SK-N-SH treated with all-trans-retinoic acid at 6 μM for 48 hours (cell line): ENCODE data around the gene CRACR2B.

ENCODE experiments used
- ATAC-seq: fragments of 200-7000 bp; cut with Tn5 transposase; 3 replicates; pipeline ENCODE4 v1.9.1; 2020; ENCODE audit warnings: mild to moderate bottlenecking, moderate library complexity
- BACH2 ChIP-seq: fragments of 250-450 bp; sonication (Bioruptor Pico); IDR thresholded peaks from 2 replicates; pipeline ENCODE4 v1.9.0; 2021; ENCODE audit warnings: mild to moderate bottlenecking, borderline replicate concordance
- CSDC2 ChIP-seq: fragments of 250-450 bp; sonication (Bioruptor Pico); IDR thresholded peaks from 2 replicates; pipeline ENCODE4 v1.5.0; 2020; ENCODE audit warnings: mild to moderate bottlenecking, moderate library complexity
- ESRRG ChIP-seq: fragments of 250-450 bp; sonication (Bioruptor Pico); IDR thresholded peaks from 2 replicates; pipeline ENCODE4 v1.6.1; 2021; ENCODE audit warnings: mild to moderate bottlenecking
- GLIS3 ChIP-seq: fragments of 250-450 bp; sonication (Bioruptor Pico); IDR thresholded peaks from 2 replicates; pipeline ENCODE4 v1.5.0; 2020; ENCODE audit warnings: mild to moderate bottlenecking, moderate library complexity
- ISL1 ChIP-seq: fragments of 250-450 bp; sonication (Bioruptor Pico); IDR thresholded peaks from 2 replicates; pipeline ENCODE4 v2.1.2; 2022; ENCODE audit warnings: mild to moderate bottlenecking, moderate library complexity
- PPARA ChIP-seq: fragments of 250-450 bp; sonication (Bioruptor Pico); IDR thresholded peaks from 2 replicates; pipeline ENCODE4 v1.5.0; 2020; ENCODE audit warnings: mild to moderate bottlenecking, borderline replicate concordance
- RARB ChIP-seq: fragments of 250-450 bp; sonication (Bioruptor Pico); IDR thresholded peaks from 2 replicates; pipeline ENCODE4 v1.8.0; 2021; ENCODE audit warnings: mild to moderate bottlenecking, moderate library complexity
- SNAI2 ChIP-seq: fragments of 250-450 bp; sonication (Bioruptor Pico); IDR thresholded peaks from 2 replicates; pipeline ENCODE4 v1.5.0; 2020; ENCODE audit warnings: mild to moderate bottlenecking, moderate library complexity
- TOX ChIP-seq: fragments of 250-450 bp; sonication (Bioruptor Pico); IDR thresholded peaks from 2 replicates; pipeline ENCODE4 v1.8.0; 2021; ENCODE audit warnings: mild to moderate bottlenecking, moderate library complexity, borderline replicate concordance
- ZFP3 ChIP-seq: fragments of 250-450 bp; sonication (Bioruptor Pico); IDR thresholded peaks from 2 replicates; pipeline ENCODE4 v1.5.0; 2020; ENCODE audit warnings: mild to moderate bottlenecking, moderate library complexity
- ZNF70 ChIP-seq: fragments of 450-650 bp; formaldehyde crosslinking; IDR thresholded peaks from 2 replicates; pipeline ENCODE4 v1.5.0; 2020; ENCODE audit warnings: mild to moderate bottlenecking, moderate library complexity
- ZNF8 ChIP-seq: fragments of 450-650 bp; formaldehyde crosslinking; IDR thresholded peaks from 2 replicates; pipeline ENCODE4 v1.5.0; 2020; ENCODE audit warnings: mild to moderate bottlenecking, moderate library complexity
- TF ChIP-seq, protein P1 (sequence below): fragments of 250-450 bp; sonication (Bioruptor Pico); IDR thresholded peaks from 2 replicates; pipeline ENCODE4 v1.8.0; 2021; ENCODE audit warnings: low read depth, mild to moderate bottlenecking, moderate library complexity, borderline replicate concordance
- TF ChIP-seq, protein P2 (sequence below): fragments of 250-450 bp; sonication (Bioruptor Pico); IDR thresholded peaks from 2 replicates; pipeline ENCODE4 v1.8.0; 2020; ENCODE audit warnings: mild to moderate bottlenecking, moderate library complexity, borderline replicate concordance
- TF ChIP-seq, protein P3 (sequence below): fragments of 250-450 bp; sonication (Bioruptor Pico); IDR thresholded peaks from 2 replicates; pipeline ENCODE4 v1.5.0; 2020; ENCODE audit warnings: mild to moderate bottlenecking, moderate library complexity
- TF ChIP-seq, protein P4 (sequence below): fragments of 250-450 bp; sonication (Bioruptor Pico); IDR thresholded peaks from 2 replicates; pipeline ENCODE4 v1.5.1; 2020; ENCODE audit warnings: low read depth, mild to moderate bottlenecking, moderate library complexity
- TF ChIP-seq, protein P5 (sequence below): fragments of 250-450 bp; sonication (Bioruptor Pico); IDR thresholded peaks from 2 replicates; pipeline ENCODE4 v1.5.1; 2021; ENCODE audit warnings: mild to moderate bottlenecking, moderate library complexity

The CRACR2B gene

DNA sequence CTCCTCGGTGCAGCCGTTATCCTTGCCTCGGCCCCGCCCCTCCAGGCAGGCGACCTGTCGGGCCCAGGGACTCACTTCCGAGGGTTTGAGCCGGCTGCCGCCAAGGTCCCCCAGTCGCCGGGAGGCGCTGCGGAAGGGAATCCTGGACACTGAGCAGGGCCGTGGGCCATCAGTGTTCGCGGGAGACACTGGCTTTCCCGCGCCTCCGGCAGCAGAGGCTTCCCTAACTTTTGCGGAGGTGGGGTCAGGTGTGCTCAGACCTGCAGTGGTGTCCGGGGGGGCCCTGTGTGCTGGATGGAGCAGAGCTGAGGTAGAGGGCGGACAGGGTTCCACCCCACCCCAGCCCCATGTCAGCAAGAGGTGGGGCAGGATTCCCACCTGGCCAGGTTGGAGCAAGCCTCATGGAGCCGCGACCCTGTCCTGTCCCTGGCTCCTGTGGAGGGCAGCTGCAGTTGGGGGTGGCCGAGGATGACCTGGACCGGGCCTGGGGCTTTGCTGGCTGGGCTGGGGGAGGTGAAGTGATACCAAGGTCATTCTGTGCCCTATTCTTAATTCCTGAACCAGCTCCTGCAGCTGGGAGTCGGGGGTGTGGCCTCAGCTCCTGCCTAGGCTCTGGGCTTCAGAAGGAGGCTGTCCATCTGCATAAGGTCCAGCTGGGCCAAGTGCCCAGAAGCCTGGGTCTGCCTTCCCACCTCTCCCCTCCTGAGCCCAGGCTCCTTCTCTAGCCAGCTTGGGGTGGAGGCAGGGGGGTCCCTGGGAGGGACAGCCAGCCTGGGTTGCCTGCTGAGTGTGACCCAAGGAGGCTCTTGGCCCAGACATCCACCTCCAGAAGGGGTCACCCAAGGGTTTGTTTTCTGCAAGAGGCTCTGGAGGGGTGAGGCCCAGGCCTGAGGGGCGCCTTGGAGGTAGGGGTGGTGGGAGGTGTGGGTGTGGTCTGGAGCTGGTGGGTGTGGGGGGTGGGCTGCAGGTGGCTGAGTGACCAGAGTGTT is 23.4 kb downstream of the CRACR2B start:
- peak; percentile 8 for ATAC-seq
- TF ChIP-seq, protein P1, sequence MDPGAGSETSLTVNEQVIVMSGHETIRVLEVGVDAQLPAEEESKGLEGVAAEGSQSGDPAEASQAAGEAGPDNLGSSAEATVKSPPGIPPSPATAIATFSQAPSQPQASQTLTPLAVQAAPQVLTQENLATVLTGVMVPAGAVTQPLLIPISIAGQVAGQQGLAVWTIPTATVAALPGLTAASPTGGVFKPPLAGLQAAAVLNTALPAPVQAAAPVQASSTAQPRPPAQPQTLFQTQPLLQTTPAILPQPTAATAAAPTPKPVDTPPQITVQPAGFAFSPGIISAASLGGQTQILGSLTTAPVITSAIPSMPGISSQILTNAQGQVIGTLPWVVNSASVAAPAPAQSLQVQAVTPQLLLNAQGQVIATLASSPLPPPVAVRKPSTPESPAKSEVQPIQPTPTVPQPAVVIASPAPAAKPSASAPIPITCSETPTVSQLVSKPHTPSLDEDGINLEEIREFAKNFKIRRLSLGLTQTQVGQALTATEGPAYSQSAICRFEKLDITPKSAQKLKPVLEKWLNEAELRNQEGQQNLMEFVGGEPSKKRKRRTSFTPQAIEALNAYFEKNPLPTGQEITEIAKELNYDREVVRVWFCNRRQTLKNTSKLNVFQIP, result no peak
- TF ChIP-seq TOX (no peak), ESRRG (CRISPR knock-in tag) (no peak), BACH2 (CRISPR knock-in tag) (no peak)

DNA sequence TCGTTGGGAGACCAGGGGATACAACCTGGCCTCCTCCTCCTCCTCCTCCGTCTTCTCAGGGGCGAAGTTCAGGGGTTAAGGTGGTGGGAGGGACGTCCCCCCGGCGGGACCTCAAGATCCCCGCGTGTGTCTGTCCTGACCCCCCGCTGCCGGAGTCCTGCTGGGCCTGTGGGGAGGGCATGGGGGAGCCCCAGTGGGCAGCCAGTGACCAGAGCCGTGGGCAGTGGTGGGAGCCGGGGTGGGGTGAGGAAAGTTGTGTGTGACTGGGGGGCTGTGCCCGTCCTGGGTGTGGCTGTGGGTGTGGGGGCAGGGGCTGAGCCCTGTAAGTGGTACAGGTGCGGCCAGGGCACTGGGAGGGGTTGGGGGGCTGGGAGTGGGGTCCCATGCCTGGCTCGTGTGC is 25.0 kb downstream of the CRACR2B start:
- TF ChIP-seq, protein P2, sequence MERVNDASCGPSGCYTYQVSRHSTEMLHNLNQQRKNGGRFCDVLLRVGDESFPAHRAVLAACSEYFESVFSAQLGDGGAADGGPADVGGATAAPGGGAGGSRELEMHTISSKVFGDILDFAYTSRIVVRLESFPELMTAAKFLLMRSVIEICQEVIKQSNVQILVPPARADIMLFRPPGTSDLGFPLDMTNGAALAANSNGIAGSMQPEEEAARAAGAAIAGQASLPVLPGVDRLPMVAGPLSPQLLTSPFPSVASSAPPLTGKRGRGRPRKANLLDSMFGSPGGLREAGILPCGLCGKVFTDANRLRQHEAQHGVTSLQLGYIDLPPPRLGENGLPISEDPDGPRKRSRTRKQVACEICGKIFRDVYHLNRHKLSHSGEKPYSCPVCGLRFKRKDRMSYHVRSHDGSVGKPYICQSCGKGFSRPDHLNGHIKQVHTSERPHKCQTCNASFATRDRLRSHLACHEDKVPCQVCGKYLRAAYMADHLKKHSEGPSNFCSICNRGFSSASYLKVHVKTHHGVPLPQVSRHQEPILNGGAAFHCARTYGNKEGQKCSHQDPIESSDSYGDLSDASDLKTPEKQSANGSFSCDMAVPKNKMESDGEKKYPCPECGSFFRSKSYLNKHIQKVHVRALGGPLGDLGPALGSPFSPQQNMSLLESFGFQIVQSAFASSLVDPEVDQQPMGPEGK (CRISPR knock-in tag), result no peak
- TF ChIP-seq PPARA (CRISPR knock-in tag) (no peak), CSDC2 (CRISPR knock-in tag) (no peak), GLIS3 (no peak), RARB (CRISPR knock-in tag) (no peak), ZNF70 (no peak), ISL1 (CRISPR knock-in tag) (no peak), TOX (no peak), ZFP3 (no peak), SNAI2 (CRISPR knock-in tag) (no peak), BACH2 (CRISPR knock-in tag) (no peak)
- TF ChIP-seq, protein P3, sequence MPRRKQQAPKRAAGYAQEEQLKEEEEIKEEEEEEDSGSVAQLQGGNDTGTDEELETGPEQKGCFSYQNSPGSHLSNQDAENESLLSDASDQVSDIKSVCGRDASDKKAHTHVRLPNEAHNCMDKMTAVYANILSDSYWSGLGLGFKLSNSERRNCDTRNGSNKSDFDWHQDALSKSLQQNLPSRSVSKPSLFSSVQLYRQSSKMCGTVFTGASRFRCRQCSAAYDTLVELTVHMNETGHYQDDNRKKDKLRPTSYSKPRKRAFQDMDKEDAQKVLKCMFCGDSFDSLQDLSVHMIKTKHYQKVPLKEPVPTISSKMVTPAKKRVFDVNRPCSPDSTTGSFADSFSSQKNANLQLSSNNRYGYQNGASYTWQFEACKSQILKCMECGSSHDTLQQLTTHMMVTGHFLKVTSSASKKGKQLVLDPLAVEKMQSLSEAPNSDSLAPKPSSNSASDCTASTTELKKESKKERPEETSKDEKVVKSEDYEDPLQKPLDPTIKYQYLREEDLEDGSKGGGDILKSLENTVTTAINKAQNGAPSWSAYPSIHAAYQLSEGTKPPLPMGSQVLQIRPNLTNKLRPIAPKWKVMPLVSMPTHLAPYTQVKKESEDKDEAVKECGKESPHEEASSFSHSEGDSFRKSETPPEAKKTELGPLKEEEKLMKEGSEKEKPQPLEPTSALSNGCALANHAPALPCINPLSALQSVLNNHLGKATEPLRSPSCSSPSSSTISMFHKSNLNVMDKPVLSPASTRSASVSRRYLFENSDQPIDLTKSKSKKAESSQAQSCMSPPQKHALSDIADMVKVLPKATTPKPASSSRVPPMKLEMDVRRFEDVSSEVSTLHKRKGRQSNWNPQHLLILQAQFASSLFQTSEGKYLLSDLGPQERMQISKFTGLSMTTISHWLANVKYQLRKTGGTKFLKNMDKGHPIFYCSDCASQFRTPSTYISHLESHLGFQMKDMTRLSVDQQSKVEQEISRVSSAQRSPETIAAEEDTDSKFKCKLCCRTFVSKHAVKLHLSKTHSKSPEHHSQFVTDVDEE, result no peak
- TF ChIP-seq, protein P4, sequence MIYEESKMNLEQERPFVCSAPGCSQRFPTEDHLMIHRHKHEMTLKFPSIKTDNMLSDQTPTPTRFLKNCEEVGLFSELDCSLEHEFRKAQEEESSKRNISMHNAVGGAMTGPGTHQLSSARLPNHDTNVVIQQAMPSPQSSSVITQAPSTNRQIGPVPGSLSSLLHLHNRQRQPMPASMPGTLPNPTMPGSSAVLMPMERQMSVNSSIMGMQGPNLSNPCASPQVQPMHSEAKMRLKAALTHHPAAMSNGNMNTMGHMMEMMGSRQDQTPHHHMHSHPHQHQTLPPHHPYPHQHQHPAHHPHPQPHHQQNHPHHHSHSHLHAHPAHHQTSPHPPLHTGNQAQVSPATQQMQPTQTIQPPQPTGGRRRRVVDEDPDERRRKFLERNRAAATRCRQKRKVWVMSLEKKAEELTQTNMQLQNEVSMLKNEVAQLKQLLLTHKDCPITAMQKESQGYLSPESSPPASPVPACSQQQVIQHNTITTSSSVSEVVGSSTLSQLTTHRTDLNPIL (CRISPR knock-in tag), result no peak
- TF ChIP-seq, protein P1, result no peak
- no peak for ATAC-seq

DNA sequence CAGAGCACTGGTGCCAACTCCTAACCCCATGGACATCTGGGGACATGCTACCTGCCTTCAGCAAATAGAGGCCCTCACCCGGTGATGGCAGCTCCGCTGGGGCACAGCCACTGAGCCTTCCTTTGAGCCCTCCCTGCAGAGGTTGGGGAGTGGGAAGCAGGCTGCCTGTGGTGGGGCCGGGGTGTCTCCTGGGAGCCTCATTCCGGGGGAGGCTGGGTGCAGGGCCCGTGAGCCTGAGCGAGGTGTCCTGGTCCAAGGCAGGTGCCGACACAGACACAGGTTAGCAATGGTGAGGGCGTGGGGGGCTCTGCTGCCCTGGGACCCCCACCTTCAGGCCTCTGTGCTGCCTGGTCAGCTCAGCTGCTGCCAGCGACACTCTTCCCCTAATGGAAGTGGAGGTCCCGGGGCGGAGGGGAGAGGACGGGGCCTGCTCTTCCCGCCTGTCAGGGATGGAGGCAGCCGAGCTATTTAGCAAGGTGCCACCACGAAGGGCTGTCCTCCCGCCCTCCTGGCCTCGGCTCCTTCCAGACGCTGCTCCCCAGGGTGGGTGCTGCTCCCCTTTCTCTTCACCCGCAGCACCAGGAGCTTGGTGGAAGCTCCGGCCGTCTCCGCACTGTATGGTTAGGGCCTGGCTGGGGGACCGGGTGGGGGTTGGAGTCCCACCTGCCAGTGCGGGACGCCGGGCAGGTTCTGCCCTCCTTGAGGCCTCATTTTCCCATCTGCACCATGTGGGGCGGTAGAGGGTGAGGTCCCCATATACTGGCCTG is 26.1 kb downstream of the CRACR2B start:
- no peak for ATAC-seq
- TF ChIP-seq, protein P3, result no peak
- TF ChIP-seq, protein P5, sequence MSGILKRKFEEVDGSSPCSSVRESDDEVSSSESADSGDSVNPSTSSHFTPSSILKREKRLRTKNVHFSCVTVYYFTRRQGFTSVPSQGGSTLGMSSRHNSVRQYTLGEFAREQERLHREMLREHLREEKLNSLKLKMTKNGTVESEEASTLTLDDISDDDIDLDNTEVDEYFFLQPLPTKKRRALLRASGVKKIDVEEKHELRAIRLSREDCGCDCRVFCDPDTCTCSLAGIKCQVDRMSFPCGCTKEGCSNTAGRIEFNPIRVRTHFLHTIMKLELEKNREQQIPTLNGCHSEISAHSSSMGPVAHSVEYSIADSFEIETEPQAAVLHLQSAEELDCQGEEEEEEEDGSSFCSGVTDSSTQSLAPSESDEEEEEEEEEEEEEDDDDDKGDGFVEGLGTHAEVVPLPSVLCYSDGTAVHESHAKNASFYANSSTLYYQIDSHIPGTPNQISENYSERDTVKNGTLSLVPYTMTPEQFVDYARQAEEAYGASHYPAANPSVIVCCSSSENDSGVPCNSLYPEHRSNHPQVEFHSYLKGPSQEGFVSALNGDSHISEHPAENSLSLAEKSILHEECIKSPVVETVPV (CRISPR knock-in tag), result no peak
- no peak for TF ChIP-seq TOX
- TF ChIP-seq ZNF8 (CRISPR knock-in tag), result no peak
- TF ChIP-seq CSDC2 (CRISPR knock-in tag), result no peak
